ENCODE results near the gene TSN.
A peak's percentile ranks its signal among the peaks of the same experiment; 100 is the strongest.

The TSN gene

DNA sequence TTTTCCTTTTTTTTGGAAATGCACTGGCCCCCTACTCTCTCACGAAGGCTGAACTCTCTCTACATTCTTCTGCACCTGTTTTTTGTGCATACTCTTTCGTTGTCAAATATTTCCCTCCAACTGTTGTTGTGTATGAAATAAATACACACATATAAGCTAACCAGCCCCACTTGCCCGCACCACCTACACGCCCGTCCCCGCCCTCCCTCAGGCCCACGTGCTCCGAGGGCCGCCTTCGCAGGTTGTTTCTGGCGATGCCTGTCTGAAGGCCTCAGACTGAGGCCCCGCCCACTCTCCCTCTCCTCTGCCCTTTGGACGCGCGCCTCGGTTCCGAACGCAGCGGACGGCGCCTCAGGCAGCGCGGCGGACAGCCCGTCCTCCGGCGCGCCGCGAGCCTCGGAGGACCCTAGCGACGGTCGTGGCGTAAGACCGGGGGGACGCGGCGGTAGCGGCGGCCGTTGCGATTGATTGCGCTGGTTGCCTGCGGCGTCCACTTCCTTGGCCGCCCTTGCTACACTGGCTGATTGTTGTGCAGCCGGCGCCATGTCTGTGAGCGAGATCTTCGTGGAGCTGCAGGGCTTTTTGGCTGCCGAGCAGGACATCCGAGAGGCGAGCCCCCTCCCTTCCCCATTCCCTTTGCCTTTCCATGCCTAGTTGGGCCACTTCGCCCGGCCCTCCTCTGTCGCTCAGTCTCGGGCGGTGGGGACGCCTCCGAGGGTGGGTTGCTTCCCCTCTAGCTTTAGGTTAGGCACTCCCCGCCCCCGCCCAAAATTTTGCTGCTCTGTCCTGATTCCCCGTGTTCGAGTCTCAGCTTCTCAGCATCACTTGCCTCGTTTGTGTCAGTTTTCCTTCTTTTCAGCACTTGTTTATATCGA, at the start of gene TSN:
TSS of gene TSN (plus strand) at position 415 of the 875 bp plus-strand sequence. CDS start at position 544, 129 bp downstream.
- Histone ChIP-seq H3K4me1 (ENCODE audit: control insufficient read depth, insufficient read depth, low read length) (no peaks in the 10 kb centered on the region), H3K4me3 (ENCODE audit: low read depth, low read length) (peak within 1 kb of the TSS; percentile 90), H3K27ac (ENCODE audit: extremely low read depth, low read depth, low read length) (peak within 1 kb of the TSS; percentile 78), H3K36me3 (ENCODE audit: control insufficient read depth in 2 of 2, insufficient read depth in 1 of 2, low read length in 2 of 2) (peaks cover 28 to 30% of the 10 kb centered on the region in 2 experiments), H3K9me3 (ENCODE audit: control insufficient read depth, insufficient read depth, low read depth, low read length) (no peaks in the 10 kb centered on the region)
- ChIA-PET CTCF (interaction anchor here (0.6 kb wide), 2 partner anchors 54 to 356 kb away, joined by 4 to 5 read pairs; no protein-coding TSS in a partner anchor), POLR2A (interaction anchor here (0.6 to 1.7 kb wide), 4 partner anchors 19 to 559 kb away, joined by 4 to 7 read pairs (median 5); partner anchors contain the start of genes CLASP1 and NIFK)
- TF ChIP-seq, protein P1, sequence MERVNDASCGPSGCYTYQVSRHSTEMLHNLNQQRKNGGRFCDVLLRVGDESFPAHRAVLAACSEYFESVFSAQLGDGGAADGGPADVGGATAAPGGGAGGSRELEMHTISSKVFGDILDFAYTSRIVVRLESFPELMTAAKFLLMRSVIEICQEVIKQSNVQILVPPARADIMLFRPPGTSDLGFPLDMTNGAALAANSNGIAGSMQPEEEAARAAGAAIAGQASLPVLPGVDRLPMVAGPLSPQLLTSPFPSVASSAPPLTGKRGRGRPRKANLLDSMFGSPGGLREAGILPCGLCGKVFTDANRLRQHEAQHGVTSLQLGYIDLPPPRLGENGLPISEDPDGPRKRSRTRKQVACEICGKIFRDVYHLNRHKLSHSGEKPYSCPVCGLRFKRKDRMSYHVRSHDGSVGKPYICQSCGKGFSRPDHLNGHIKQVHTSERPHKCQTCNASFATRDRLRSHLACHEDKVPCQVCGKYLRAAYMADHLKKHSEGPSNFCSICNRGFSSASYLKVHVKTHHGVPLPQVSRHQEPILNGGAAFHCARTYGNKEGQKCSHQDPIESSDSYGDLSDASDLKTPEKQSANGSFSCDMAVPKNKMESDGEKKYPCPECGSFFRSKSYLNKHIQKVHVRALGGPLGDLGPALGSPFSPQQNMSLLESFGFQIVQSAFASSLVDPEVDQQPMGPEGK (tag by site-specific recombination; IDR thresholded peaks at IDR 0.05) = peak; percentile 36; the same call in 1 of the 2 replicates
- no peak for TF ChIP-seq SCRT2 (tag by site-specific recombination; IDR thresholded peaks at IDR 0.05)
- no peak for TF ChIP-seq ZNF404 (tag by site-specific recombination; IDR thresholded peaks at IDR 0.05)
- 0 out of 2 replicates have a peak, but pooled peaks have one; percentile 38 for TF ChIP-seq ZNF501 (tag by site-specific recombination; IDR thresholded peaks at IDR 0.05)
- TF ChIP-seq ZNF121 (tag by site-specific recombination; IDR thresholded peaks at IDR 0.05) = no peak; the same call in 1 of the 2 replicates
- TF ChIP-seq SALL2 (tag by site-specific recombination; IDR thresholded peaks at IDR 0.05; ENCODE audit: borderline replicate concordance) = no peak
- TF ChIP-seq ZNF354C (tag by site-specific recombination; IDR thresholded peaks at IDR 0.05; ENCODE audit: borderline replicate concordance, low read depth) = no peak
- peak; percentile 93 for TF ChIP-seq EGR2 (tag by site-specific recombination; IDR thresholded peaks at IDR 0.05; ENCODE audit: low read depth)
- peak; percentile 83; the same call in 1 of the 2 replicates for TF ChIP-seq KLF8 (tag by site-specific recombination; IDR thresholded peaks at IDR 0.05)
- no peak for TF ChIP-seq MYNN (tag by site-specific recombination; IDR thresholded peaks at IDR 0.05; ENCODE audit: borderline replicate concordance)
- no peak for TF ChIP-seq ZNF529 (tag by site-specific recombination; IDR thresholded peaks at IDR 0.05; ENCODE audit: insufficient replicate concordance)
- TF ChIP-seq ZNF660 (tag by site-specific recombination; IDR thresholded peaks at IDR 0.05) = peak; percentile 91
- TF ChIP-seq ZBTB20 (tag by site-specific recombination; IDR thresholded peaks at IDR 0.05) = no peak
- no peak for TF ChIP-seq ZNF366 (tag by site-specific recombination; conservative IDR thresholded peaks at IDR 0.05)
- TF ChIP-seq ZNF18 (tag by site-specific recombination; IDR thresholded peaks at IDR 0.05) = no peak
- TF ChIP-seq ZNF37A (tag by site-specific recombination; IDR thresholded peaks at IDR 0.05) = no peak
- no peak for TF ChIP-seq ZSCAN23 (tag by site-specific recombination; IDR thresholded peaks at IDR 0.05)
- TF ChIP-seq ZNF394 (tag by site-specific recombination; IDR thresholded peaks at IDR 0.05; ENCODE audit: borderline replicate concordance) = peak; percentile 29; the same call in 1 of the 2 replicates
- no peak for TF ChIP-seq ZNF266 (tag by site-specific recombination; IDR thresholded peaks at IDR 0.05; ENCODE audit: low read depth)
- TF ChIP-seq ZNF24 (tag by site-specific recombination; IDR thresholded peaks at IDR 0.05) = no peak
- no peak for TF ChIP-seq GFI1B (tag by site-specific recombination; IDR thresholded peaks at IDR 0.05)
- no peak for TF ChIP-seq ZNF792 (tag by site-specific recombination; IDR thresholded peaks at IDR 0.05)
- no peak for TF ChIP-seq ZNF112 (tag by site-specific recombination; IDR thresholded peaks at IDR 0.05)
- no peak for TF ChIP-seq ATF2 (tag by site-specific recombination; IDR thresholded peaks at IDR 0.05; ENCODE audit: low read depth)
- TF ChIP-seq ZBTB48 (tag by site-specific recombination; IDR thresholded peaks at IDR 0.05) = no peak
- TF ChIP-seq ZNF146 (tag by site-specific recombination; IDR thresholded peaks at IDR 0.05) = peak; percentile 12; the same call in 1 of the 2 replicates
- no peak for TF ChIP-seq ZNF747 (tag by site-specific recombination; IDR thresholded peaks at IDR 0.05)
- peak; percentile 63; the same call in 1 of the 2 replicates for TF ChIP-seq ZFP37 (tag by site-specific recombination; IDR thresholded peaks at IDR 0.05)
- no peak for TF ChIP-seq SCRT1 (tag by site-specific recombination; IDR thresholded peaks at IDR 0.05; ENCODE audit: borderline replicate concordance)
- TF ChIP-seq ZNF248 (tag by site-specific recombination; IDR thresholded peaks at IDR 0.05) = no peak

All from HEK293 (cell line).